Astrocyte of the cerebellum (primary cell): ENCODE data around the gene MRTO4.

Source experiments
- DNase-seq: peaks from one replicate; pipeline ENCODE4 v3.0.0-alpha.2; 2011; ENCODE audit warnings: low read depth
- H3K4me3 ChIP-seq: 2 replicates; pipeline ENCODE4 v1.5.1; 2011; ENCODE audit warnings: mild to moderate bottlenecking, low read depth, low read length, moderate library complexity
- CTCF ChIP-seq: IDR thresholded peaks from 2 replicates; pipeline ENCODE4 v1.5.1; 2012; ENCODE audit warnings: low read length, low read depth, moderate library complexity, mild to moderate bottlenecking; ENCODE audit errors: missing control alignments
- in situ Hi-C: cut with HindIII; loops from 2 replicates; pipeline ENCODE4 v1.10.0; 2017; ENCODE audit warnings: low sequenced_read_pairs

Gene MRTO4

GRCh38 chr1:19251305-19252196, at the start of gene MRTO4, which contains the start of gene EMC1:
Gene MRTO4 (plus strand): TSS chr1:19251805. CDS start chr1:19251836, 31 bp downstream.
Gene EMC1 (minus strand): TSS chr1:19251524. CDS start chr1:19251509, 15 bp downstream.
- peak within 1 kb of the TSS; percentile 94 for H3K4me3 ChIP-seq
- in situ Hi-C loops = no loop called here
- TF ChIP-seq CTCF = no peak
- peak; percentile 38 for DNase-seq

GRCh38 chr1:19202396-19202795, 49.2 kb upstream of the MRTO4 start:
- no peak for TF ChIP-seq CTCF
- H3K4me3 ChIP-seq = no peak overlapping the region
- in situ Hi-C loops = no loop called here
- DNase-seq = no peak

- peak; percentile 62 for DNase-seq
- no peak overlapping the region for H3K4me3 ChIP-seq
- in situ Hi-C loops = no loop called here
- TF ChIP-seq CTCF = no peak
Observed at GRCh38 chr1:19203440-19203839, 48.2 kb upstream of the MRTO4 start.

- in situ Hi-C loops = no loop called here
- DNase-seq = no peak
- TF ChIP-seq CTCF = no peak
- no peak overlapping the region for H3K4me3 ChIP-seq
Observed at GRCh38 chr1:19204446-19205266, 46.9 kb upstream of the MRTO4 start.

- H3K4me3 ChIP-seq = no peak overlapping the region
- in situ Hi-C loops = no loop called here
- no peak for TF ChIP-seq CTCF
- DNase-seq = no peak
Observed at GRCh38 chr1:19205403-19205802, 46.2 kb upstream of the MRTO4 start.

- DNase-seq = no peak
- TF ChIP-seq CTCF = no peak
- in situ Hi-C loops = no loop called here
- no peak overlapping the region for H3K4me3 ChIP-seq
Observed at GRCh38 chr1:19205845-19206244, 45.8 kb upstream of the MRTO4 start.
